ENCODE data around the gene DCTPP1. TPM values are rescaled to one million over a fixed set of nuclear protein-coding genes. Genes with fewer than 3 reads are reported as not detected.
A peak's percentile ranks its signal among the peaks of the same experiment; 100 is the strongest.

DCTPP1 gene
- total RNA-seq, 1 experiment from 2014 or later, result 125 TPM

DNA sequence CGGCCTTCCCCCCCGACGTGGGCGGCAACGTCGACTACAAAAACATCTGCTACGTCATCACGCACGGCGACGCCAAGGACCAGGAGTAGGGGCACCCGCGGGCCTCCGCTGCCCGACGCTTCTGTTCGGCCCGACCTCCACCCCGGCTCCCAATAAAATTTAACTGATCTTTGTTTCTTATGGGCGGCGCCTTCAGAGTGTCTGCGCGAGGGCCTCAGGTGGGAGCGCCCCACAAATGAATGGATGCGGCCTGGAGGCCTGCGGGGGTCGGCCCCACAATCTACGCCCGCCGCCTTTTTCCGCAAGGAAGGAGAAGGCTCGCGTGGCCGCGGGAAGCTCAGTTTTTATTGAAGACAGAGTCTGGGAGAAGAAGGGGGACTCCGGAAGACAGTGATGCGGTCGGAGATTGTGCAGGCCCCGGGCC is 52.0 kb downstream of the DCTPP1 start:
- Histone ChIP-seq H3K27me3 (ENCODE audit: insufficient read depth, low read length) (no peaks in the 10 kb centered on the region), H3K4me2 (ENCODE audit: low read length) (peak overlapping the region; percentile 100), H4K20me1 (ENCODE audit: insufficient read depth) (no peaks in the 10 kb centered on the region), H3K4me3 (replicated peaks in 1 of 2; ENCODE audit: low read depth in 1 of 2, low read length in 2 of 2) (peak overlapping the region; percentile 64 to 95), H3K9me3 (ENCODE audit: control insufficient read depth in 1 of 2, insufficient read depth in 1 of 2, low read depth in 1 of 2, low read length in 2 of 2) (no peaks in the 10 kb centered on the region), H3K9me2 (ENCODE audit: insufficient read depth) (no peaks in the 10 kb centered on the region), H3K36me3 (ENCODE audit: control insufficient read depth in 1 of 2, insufficient read depth in 2 of 2, low read length in 2 of 2) (no peaks in the 10 kb centered on the region), H3K79me2 (ENCODE audit: insufficient read depth, low read length) (no peaks in the 10 kb centered on the region), H3K9ac (ENCODE audit: low read length) (peak overlapping the region; percentile 97), H3K4me1 (ENCODE audit: control insufficient read depth in 1 of 2, insufficient read depth in 2 of 2, low read length in 2 of 2) (peaks cover 14 to 33% of the 10 kb centered on the region in 2 experiments), H2AFZ (ENCODE audit: low read depth, low read length, poor library complexity, severe bottlenecking) (no peak overlapping the region), H3K27ac (ENCODE audit: low read depth, low read length) (peak overlapping the region; percentile 97)
- DNase-seq (ENCODE audit: low read depth, low spot score) (peak; percentile 85), ATAC-seq (peak; percentile 70)
- CTCF ChIA-PET, result no interaction called here
- POLR2A ChIA-PET, result no interaction called here
- no TSS peak for BruUV-seq (replicated peaks)
- RAD21 ChIA-PET (ENCODE audit: low non-redundant PET in 1 of 2, low total read pairs in 2 of 2, uncharacterized antibody in 2 of 2, unreplicated experiment in 2 of 2), result interaction anchor here in 1 of 2 experiments (1.0 kb wide), 1 partner anchor 40 kb away, joined by 13 read pairs; no protein-coding TSS in a partner anchor
- intact Hi-C loops (cut with micrococcal nuclease), result loop anchor here (2.0 kb wide), 1 partner anchor 17 kb away; the partner anchor contains the start of gene ZNF48
- TF ChIP-seq CEBPB (IDR thresholded peaks at IDR 0.05; ENCODE audit: low read depth) (no peak), TCF7L2 (IDR thresholded peaks at IDR 0.05; ENCODE audit: borderline replicate concordance, extremely low read depth, insufficient read depth, insufficient read length) (peak; percentile 84), RAD21 (IDR thresholded peaks at IDR 0.05; ENCODE audit: low read depth) (no peak), SRF (IDR thresholded peaks at IDR 0.05; ENCODE audit: low read depth) (no peak), JUND (IDR thresholded peaks at IDR 0.05) (no peak), ZFX (IDR thresholded peaks at IDR 0.05) (peak; percentile 91), POLR2AphosphoS5 (IDR thresholded peaks at IDR 0.05; ENCODE audit: low read depth, low read length) (peak; percentile 73), CBX3 (IDR thresholded peaks at IDR 0.05; ENCODE audit: low read depth) (no peak), SP1 (IDR thresholded peaks at IDR 0.05; ENCODE audit: low read depth) (no peak), YY1 (IDR thresholded peaks at IDR 0.05; ENCODE audit: extremely low read depth, insufficient replicate concordance, low read depth, low read length) (no peak), EZH2phosphoT487 (IDR thresholded peaks at IDR 0.05; ENCODE audit: borderline replicate concordance) (no peak), ELF1 (IDR thresholded peaks at IDR 0.05; ENCODE audit: borderline replicate concordance, low read depth) (no peak), SIN3A (IDR thresholded peaks at IDR 0.05; ENCODE audit: low read depth) (no peak), ZNF274 (IDR thresholded peaks at IDR 0.05; ENCODE audit: low read depth, low read length) (no peak), FOSL1 (IDR thresholded peaks at IDR 0.05; ENCODE audit: low read depth) (no peak), POLR2A (IDR thresholded peaks at IDR 0.05; ENCODE audit: borderline replicate concordance, extremely low read depth, insufficient read depth, insufficient read length) (peak; percentile 63), EGR1 (IDR thresholded peaks at IDR 0.05; ENCODE audit: low read depth) (no peak), EZH2 (IDR thresholded peaks at IDR 0.05) (no peak)
- TF ChIP-seq, protein P1, sequence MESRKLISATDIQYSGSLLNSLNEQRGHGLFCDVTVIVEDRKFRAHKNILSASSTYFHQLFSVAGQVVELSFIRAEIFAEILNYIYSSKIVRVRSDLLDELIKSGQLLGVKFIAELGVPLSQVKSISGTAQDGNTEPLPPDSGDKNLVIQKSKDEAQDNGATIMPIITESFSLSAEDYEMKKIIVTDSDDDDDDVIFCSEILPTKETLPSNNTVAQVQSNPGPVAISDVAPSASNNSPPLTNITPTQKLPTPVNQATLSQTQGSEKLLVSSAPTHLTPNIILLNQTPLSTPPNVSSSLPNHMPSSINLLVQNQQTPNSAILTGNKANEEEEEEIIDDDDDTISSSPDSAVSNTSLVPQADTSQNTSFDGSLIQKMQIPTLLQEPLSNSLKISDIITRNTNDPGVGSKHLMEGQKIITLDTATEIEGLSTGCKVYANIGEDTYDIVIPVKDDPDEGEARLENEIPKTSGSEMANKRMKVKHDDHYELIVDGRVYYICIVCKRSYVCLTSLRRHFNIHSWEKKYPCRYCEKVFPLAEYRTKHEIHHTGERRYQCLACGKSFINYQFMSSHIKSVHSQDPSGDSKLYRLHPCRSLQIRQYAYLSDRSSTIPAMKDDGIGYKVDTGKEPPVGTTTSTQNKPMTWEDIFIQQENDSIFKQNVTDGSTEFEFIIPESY (IDR thresholded peaks at IDR 0.05; ENCODE audit: extremely low read depth, insufficient replicate concordance, low read length), result no peak
- TF ChIP-seq, protein P2, sequence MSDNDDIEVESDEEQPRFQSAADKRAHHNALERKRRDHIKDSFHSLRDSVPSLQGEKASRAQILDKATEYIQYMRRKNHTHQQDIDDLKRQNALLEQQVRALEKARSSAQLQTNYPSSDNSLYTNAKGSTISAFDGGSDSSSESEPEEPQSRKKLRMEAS (IDR thresholded peaks at IDR 0.05), result no peak
- TF ChIP-seq, protein P3, sequence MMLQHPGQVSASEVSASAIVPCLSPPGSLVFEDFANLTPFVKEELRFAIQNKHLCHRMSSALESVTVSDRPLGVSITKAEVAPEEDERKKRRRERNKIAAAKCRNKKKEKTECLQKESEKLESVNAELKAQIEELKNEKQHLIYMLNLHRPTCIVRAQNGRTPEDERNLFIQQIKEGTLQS (IDR thresholded peaks at IDR 0.05), result no peak
- TF ChIP-seq, protein P4, sequence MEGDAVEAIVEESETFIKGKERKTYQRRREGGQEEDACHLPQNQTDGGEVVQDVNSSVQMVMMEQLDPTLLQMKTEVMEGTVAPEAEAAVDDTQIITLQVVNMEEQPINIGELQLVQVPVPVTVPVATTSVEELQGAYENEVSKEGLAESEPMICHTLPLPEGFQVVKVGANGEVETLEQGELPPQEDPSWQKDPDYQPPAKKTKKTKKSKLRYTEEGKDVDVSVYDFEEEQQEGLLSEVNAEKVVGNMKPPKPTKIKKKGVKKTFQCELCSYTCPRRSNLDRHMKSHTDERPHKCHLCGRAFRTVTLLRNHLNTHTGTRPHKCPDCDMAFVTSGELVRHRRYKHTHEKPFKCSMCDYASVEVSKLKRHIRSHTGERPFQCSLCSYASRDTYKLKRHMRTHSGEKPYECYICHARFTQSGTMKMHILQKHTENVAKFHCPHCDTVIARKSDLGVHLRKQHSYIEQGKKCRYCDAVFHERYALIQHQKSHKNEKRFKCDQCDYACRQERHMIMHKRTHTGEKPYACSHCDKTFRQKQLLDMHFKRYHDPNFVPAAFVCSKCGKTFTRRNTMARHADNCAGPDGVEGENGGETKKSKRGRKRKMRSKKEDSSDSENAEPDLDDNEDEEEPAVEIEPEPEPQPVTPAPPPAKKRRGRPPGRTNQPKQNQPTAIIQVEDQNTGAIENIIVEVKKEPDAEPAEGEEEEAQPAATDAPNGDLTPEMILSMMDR (IDR thresholded peaks at IDR 0.05 in 2 of 3, conservative IDR thresholded peaks at IDR 0.05 in 1 of 3; ENCODE audit: borderline replicate concordance in 1 of 3, insufficient read depth in 1 of 3, low read depth in 2 of 3, low read length in 2 of 3), result no peak
